Measurements from ENCODE around the gene PUM1. TPM values are rescaled to one million over a fixed set of nuclear protein-coding genes. Genes with fewer than 3 reads are reported as not detected.

Gene PUM1
- total and polyA plus RNA-seq, 2 of the 8 experiments (the other 6 are each of a cell fraction or from before 2014, with no cell fraction given) = 122 to 177 TPM

GRCh38 chr1:31095985-31096384, 30.5 kb upstream of the PUM1 start:
- no peak overlapping the region for H2AK5ac ChIP-seq (ENCODE audit: low read depth, low read length)
- WGBS, 2 experiments (ENCODE audit: extremely low coverage in 1 of 2, insufficient coverage in 1 of 2, insufficient read length in 1 of 2, insufficient replicate concordance in 2 of 2, low coverage in 1 of 2, low lambda C conversion rate in 2 of 2, missing lambda C conversion rate in 1 of 2) = 87% methylated on average over 6 of the region's 6 CpGs; no CpG with 5 or more reads in 1 of the 2 experiments
- H2BK15ac ChIP-seq (ENCODE audit: low read length) = no peak overlapping the region
- ChIA-PET POLR2A (ENCODE audit: partially characterized antibody) (interaction anchor here (0.6 to 1.0 kb wide), 2 partner anchors 31 to 127 kb away, joined by 3 read pairs; partner anchors contain the start of gene PUM1), CTCF (ENCODE audit: partially characterized antibody) (interaction anchor here (1.0 to 1.3 kb wide), 2 partner anchors 10 to 420 kb away, joined by 4 to 5 read pairs; no protein-coding TSS in a partner anchor)
- H3K9ac ChIP-seq (replicated peaks in 1 of 4; ENCODE audit: extremely low read depth in 1 of 4, low read depth in 3 of 4, low read length in 3 of 4) = no peak overlapping the region
- no peak overlapping the region for H3K27ac ChIP-seq (ENCODE audit: low read depth, low read length)
- H3K36me3 ChIP-seq (ENCODE audit: control insufficient read depth in 2 of 4, insufficient read depth in 4 of 4, low read length in 3 of 4) = no peaks in the 10 kb centered on the region
- H3K23ac ChIP-seq (ENCODE audit: insufficient read length) = no peak overlapping the region
- no peaks in the 10 kb centered on the region for H3K23me2 ChIP-seq (ENCODE audit: low read depth, low read length)
- H4K91ac ChIP-seq (replicated peaks; ENCODE audit: insufficient read length, low read length) = no peak overlapping the region
- no peak overlapping the region for H2BK5ac ChIP-seq (ENCODE audit: low read depth, low read length)
- no peak overlapping the region for H2BK120ac ChIP-seq (replicated peaks; ENCODE audit: low read depth, low read length)
- H4K8ac ChIP-seq (ENCODE audit: extremely low read depth, insufficient read depth, low read length) = no peak overlapping the region
- H3K4me2 ChIP-seq (ENCODE audit: insufficient read depth in 1 of 2, low read depth in 2 of 2, low read length in 2 of 2) = no peak overlapping the region
- no peaks in the 10 kb centered on the region for H3K9me3 ChIP-seq (ENCODE audit: insufficient read depth in 2 of 2, low read depth in 1 of 2, low read length in 1 of 2)
- no peaks in the 10 kb centered on the region for H3K4me1 ChIP-seq (replicated peaks in 1 of 4; ENCODE audit: control insufficient read depth in 3 of 4, insufficient read depth in 4 of 4, low read length in 3 of 4)
- no peaks in the 10 kb centered on the region for H3K27me3 ChIP-seq (replicated peaks in 1 of 4; ENCODE audit: control insufficient read depth in 3 of 4, extremely low read depth in 1 of 4, insufficient read depth in 3 of 4, low read length in 3 of 4)
- FAIRE-seq (no peak), DNase-seq (ENCODE audit: low read depth in 1 of 2, low spot score in 2 of 2) (no peak)
- H3K79me1 ChIP-seq (ENCODE audit: low read depth, low read length) = no peaks in the 10 kb centered on the region
- no peak overlapping the region for H2BK12ac ChIP-seq (ENCODE audit: low read depth, low read length)
- H3K56ac ChIP-seq (replicated peaks; ENCODE audit: insufficient read length, low read depth, low read length) = no peak overlapping the region
- H3K4me3 ChIP-seq (ENCODE audit: extremely low read depth in 1 of 4, insufficient read depth in 2 of 4, low read depth in 3 of 4, low read length in 4 of 4) = no peak overlapping the region
- H4K5ac ChIP-seq (ENCODE audit: insufficient read length, low read depth, low read length) = no peak overlapping the region
- no peak overlapping the region for H3K4ac ChIP-seq (replicated peaks; ENCODE audit: insufficient read length, low read depth, low read length)
- no peak overlapping the region for H3K14ac ChIP-seq (ENCODE audit: insufficient read length)
- H3K79me2 ChIP-seq (ENCODE audit: control insufficient read depth in 1 of 2, insufficient read depth in 2 of 2, low read length in 2 of 2) = no peaks in the 10 kb centered on the region
- H3K18ac ChIP-seq (ENCODE audit: extremely low read depth, low read length) = no peak overlapping the region
- H4K20me1 ChIP-seq (replicated peaks in 1 of 2; ENCODE audit: control insufficient read depth in 1 of 2, insufficient read depth in 2 of 2, low read length in 2 of 2) = no peaks in the 10 kb centered on the region
- no peak overlapping the region for H2BK20ac ChIP-seq (ENCODE audit: low read length)
- no peak overlapping the region for H2AFZ ChIP-seq (ENCODE audit: low read length)

Measured in H1 (cell line).